Measurements from ENCODE around the gene MKKS. TPM values are rescaled to one million over a fixed set of nuclear protein-coding genes. Genes with fewer than 3 reads are reported as not detected.
A peak's percentile ranks its signal among the peaks of the same experiment; 100 is the strongest.

Gene MKKS
- total and polyA plus RNA-seq, 9 of the 15 experiments (the other 6 are each of a cell fraction or from before 2014, with no cell fraction given) = 6.8 to 26.8 (median 12.0) TPM

GRCh38 chr20:10434832-10435812 is 1.1 kb upstream of the MKKS start, which contains the start of gene SLX4IP (continued):
- TF ChIP-seq PYGO2 (tag; IDR thresholded peaks at IDR 0.05) = no peak
- TF ChIP-seq HBP1 (CRISPR knock-in tag; IDR thresholded peaks at IDR 0.05) = no peak
- no peak; the same call in 1 of the 2 replicates for TF ChIP-seq FOSL1 (tag; conservative IDR thresholded peaks at IDR 0.05)
- peak; percentile 40; the same call in 1 of the 2 replicates for TF ChIP-seq FOXM1 (IDR thresholded peaks at IDR 0.05; ENCODE audit: low read depth)
- TF ChIP-seq FOXM1 (CRISPR knock-in tag; IDR thresholded peaks at IDR 0.05; ENCODE audit: low read depth) = no peak
- peak; percentile 34; the same call in 1 of the 2 replicates for TF ChIP-seq MYC (IDR thresholded peaks at IDR 0.05; ENCODE audit: low read depth, low read length)
- TF ChIP-seq MYC (CRISPR knock-in tag; IDR thresholded peaks at IDR 0.05; ENCODE audit: borderline replicate concordance, low read depth) = no peak
- no peak for TF ChIP-seq ZKSCAN8 (CRISPR knock-in tag; IDR thresholded peaks at IDR 0.05)
- TF ChIP-seq KLF1 (tag; IDR thresholded peaks at IDR 0.05) = no peak
- no peak for TF ChIP-seq ZFPM2 (CRISPR knock-in tag; IDR thresholded peaks at IDR 0.05)
- no peak for TF ChIP-seq PTRF (tag; IDR thresholded peaks at IDR 0.05)
- no peak for TF ChIP-seq ZBTB34 (CRISPR knock-in tag; IDR thresholded peaks at IDR 0.05)
- no peak for TF ChIP-seq ZNF512 (tag; IDR thresholded peaks at IDR 0.05)
- TF ChIP-seq GABPB1 (CRISPR knock-in tag; IDR thresholded peaks at IDR 0.05) = no peak
- no peak for TF ChIP-seq RBM25 (IDR thresholded peaks at IDR 0.05; ENCODE audit: low read depth, low read length, severe bottlenecking)
- TF ChIP-seq SP2 (IDR thresholded peaks at IDR 0.05; ENCODE audit: extremely low read depth, low read depth, low read length, poor library complexity, severe bottlenecking) = no peak
- no peak for TF ChIP-seq TCF3 (CRISPR knock-in tag; IDR thresholded peaks at IDR 0.05)
- TF ChIP-seq CHD2 (IDR thresholded peaks at IDR 0.05; ENCODE audit: low read depth, low read length) = peak; percentile 87
- TF ChIP-seq ZNF134 (CRISPR knock-in tag; conservative IDR thresholded peaks at IDR 0.05) = peak; percentile 67
- no peak for TF ChIP-seq COPS2 (conservative IDR thresholded peaks at IDR 0.05)
- peak; percentile 98 for TF ChIP-seq ZNF644 (tag; IDR thresholded peaks at IDR 0.05; ENCODE audit: low read depth)
- TF ChIP-seq ATF6 (CRISPR knock-in tag; IDR thresholded peaks at IDR 0.05) = no peak
